Stimulated activated CD4-positive, alpha-beta T cell treated with anti-CD3 and anti-CD28 coated beads, Interleukin-1b, Interleukin-23, amount 100 ng/mL, for 48 hours (primary cell): ENCODE measurements around the gene LCNL1.
A peak's percentile ranks its signal among the peaks of the same experiment; 100 is the strongest.

Experiments used
- DNase-seq: peaks from one replicate; pipeline ENCODE4 v3.0.0-alpha.2; 2020

The LCNL1 gene

DNA sequence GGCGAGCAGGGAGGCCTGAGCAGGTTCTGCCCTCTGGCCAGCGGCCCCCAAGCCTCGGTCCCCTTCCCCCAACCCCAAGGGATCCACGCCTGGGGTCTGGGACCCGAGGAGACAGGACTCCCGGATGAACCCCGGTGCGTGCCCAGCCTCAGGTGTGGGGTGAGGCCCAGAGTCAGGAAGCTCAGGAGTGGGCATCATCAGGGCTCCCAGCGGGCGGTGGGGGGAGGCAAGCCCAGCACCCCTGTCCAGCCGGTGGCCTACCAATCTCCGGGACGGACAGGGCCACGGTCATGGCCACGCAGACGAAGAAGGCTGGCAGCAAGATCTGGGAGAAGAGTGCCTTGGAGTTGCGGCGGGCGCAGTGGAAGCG, 30.8 kb downstream of the LCNL1 start:
- DNase-seq, result no peak

DNA sequence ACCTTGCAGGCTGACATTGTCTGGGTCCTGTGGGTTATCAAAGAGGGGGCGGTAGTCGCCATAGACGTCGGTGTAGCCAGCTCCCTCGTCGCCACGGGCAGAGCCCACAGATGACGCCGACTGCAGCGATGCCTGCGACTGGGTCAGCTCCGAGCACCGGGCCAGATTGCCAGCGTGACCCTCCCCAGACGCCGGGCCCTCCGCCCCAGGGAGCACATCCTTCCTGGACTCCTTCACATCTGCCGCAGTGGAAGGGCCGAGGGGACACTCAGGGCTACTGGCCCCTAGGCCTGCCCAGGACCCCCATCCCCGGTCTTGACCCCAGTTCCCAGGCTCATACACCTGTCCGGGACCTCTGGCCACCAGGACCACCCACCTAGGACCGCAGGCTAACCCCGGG, 31.4 kb downstream of the LCNL1 start:
- no peak for DNase-seq

DNA sequence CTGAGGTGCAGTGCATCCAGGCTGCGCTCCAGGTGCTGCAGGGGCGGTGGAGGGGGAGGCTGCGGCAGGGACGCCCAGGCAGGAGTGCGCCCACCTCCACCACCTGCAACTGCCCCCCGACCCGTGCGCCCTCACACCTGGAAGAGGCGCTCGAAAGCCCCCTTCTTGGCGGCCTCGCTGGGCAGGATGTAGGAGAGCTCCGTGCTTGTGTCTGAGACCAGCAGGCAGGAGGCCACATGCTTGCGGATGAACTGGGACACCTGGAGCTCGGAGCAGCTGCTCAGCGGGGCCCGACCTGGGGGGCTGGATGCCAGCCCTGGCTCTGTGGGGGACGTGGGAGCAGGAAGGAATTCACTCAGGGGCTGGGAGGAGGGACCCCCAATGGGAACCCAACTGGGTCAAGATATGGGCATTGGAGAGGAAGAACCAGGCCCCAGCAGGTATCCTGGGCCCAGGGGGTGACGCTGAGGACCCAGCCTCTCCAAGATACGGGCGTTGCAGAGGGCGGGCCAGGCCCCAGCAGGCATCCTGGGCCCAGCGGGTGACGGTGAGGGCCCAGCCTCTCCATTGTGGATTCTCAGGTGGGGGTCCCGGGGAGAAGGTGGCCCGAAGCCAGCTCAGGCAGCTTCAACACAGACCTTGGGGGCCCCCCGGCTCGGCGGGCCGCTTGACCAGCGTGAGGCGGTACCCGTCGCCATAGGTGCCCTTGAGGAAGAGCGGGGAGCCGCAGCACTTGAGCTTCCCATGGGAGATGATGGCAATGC, 32.2 kb downstream of the LCNL1 start:
- no peak for DNase-seq

DNA sequence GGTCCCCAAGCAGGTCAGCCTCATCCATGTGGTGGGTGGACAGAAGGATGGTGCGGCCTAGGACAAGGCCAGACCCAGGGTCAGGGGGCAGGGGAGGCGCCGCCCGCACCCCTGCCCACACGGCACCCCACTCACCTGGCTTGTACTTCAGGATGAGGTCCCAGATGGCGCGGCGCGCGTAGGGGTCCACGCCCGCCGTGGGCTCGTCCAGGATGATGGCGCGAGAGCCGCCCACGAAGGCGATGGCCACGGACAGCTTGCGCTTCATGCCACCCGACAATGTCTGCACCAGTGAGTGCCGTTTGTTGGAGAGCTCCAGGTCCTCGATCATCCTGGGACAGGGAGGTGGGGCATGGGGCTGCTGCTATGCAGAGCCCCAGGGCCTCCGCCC, 32.7 kb downstream of the LCNL1 start:
- no peak for DNase-seq

DNA sequence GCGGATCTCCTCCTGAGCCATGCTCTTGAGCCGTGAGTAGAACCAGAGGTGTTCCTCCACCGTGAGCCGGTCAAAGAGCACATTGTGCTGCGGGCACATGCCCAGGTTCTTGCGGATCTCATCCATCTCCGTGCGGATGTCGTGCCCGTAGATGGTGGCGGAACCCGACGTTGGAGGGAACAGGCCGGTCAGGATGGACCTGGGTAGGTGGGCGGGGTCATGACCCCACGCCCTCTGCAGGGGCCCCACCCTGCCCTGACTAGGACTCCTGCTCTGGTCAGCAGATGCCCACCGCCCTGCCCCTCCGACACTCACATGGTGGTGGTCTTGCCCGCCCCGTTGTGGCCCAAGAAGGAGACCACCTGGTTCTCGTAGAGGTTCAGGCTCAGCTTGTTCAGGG, 33.2 kb downstream of the LCNL1 start:
- DNase-seq, result no peak

DNA sequence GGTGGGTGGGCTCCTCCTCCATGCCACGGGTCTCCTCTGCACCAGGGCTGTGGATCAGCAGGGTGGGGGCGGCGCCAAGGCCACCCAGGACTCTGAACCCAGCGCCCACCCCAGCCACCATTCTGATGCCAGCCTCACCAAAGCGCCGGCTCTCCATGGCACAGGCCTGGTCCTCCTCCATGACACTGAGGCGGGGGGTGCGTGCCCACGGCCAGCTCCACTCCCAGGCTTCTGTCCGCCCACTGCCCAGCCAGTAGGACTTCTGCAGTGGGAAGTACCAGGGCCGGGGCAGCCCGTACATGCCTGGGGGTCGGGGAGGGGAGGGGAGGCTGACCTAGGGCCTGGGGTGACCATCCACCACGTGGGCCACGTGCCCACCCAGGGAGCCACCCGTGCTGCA, 33.6 kb downstream of the LCNL1 start:
- no peak for DNase-seq

DNA sequence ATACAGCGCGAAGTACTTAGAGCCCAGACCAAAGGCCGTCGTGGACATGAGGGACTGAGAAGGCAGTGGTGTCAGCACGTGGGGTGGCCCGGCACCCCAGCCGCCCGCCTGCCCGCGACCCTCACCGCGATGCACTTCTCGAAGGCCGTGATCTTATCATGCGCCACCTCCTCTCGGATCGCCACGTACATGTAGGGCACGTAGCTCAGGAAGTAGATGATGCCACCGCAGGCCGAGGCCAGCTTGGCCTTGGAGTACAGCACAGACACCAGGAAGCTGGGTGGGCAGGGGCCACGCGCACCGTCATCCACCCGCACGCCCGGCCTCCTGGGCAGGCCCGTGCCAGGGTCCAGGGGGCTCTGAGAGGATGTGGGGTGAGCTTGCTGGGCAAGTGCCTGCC, 34.3 kb downstream of the LCNL1 start:
- no peak for DNase-seq

DNA sequence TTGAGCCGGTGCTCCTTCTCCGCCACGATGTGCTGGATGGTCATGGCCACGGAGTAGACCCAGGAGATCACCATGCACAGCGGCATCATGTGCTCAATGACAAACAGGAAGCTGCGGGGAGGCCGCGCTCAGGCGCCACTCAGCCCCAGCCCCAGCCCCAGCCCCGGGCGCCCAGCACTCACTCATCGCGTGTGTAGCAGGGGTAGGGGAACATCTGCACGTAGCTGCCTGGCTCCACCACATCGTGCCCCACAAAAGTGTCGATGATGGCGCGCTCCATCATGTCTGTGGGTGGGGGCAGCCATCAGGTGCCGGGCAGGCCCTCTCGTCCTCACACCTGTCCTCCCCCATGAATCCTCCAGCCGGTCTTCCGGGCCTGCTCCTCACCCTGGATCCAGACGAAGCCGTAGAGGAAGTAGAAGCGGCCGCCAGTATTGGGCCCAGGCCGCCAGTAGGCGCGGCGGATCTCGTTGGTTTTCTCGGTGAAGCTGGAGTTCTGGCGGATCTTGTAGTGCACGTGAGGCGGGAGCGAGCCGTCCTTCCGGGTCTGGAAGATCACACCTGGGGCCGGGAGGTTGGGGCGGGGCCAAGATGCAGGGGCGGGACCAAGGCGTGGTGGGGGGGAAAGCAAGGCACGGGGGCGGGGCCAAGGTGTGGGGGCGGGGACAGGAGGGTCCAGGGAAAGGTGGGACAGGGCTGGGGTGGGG, 35.2 kb downstream of the LCNL1 start:
- no peak for DNase-seq

DNA sequence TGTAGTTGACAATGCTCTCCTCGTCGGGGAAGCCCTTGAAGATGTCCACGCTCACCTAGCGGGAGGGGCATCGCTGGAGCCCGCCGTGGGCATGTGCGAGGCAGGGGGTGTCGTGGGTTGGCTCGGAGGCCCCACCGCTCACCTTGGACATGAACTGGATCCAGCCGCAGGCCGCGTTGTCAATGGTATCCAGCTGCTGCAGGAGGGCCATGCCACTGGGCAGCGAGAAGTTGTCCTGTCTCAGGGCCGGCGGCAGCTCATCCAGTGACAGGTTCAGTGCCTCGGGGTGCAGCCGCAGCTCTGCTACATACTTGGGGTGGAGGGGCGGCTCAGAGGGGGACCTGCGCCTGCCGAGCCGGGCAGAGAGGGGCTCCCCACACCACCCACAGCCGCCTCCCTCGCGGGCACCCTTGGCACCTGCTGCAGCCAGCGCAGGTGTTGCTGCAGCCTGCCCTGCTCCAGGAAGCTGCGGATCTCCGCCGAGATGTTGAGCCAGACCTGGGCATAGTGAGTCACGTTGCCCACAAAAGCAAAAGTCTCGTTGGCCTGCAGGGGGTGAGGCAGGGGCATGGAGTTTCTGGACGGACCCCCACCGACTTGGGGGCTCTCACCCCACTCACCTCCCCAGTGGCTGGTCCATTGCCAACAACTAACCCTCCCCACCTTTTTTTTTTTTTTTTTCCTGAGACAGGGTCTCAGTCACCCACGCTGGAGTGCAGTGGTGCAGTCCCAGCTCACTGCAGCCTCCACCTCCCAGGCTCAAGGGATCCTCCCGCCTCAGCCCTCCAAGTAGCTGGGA, 36.2 kb downstream of the LCNL1 start:
- no peak for DNase-seq

DNA sequence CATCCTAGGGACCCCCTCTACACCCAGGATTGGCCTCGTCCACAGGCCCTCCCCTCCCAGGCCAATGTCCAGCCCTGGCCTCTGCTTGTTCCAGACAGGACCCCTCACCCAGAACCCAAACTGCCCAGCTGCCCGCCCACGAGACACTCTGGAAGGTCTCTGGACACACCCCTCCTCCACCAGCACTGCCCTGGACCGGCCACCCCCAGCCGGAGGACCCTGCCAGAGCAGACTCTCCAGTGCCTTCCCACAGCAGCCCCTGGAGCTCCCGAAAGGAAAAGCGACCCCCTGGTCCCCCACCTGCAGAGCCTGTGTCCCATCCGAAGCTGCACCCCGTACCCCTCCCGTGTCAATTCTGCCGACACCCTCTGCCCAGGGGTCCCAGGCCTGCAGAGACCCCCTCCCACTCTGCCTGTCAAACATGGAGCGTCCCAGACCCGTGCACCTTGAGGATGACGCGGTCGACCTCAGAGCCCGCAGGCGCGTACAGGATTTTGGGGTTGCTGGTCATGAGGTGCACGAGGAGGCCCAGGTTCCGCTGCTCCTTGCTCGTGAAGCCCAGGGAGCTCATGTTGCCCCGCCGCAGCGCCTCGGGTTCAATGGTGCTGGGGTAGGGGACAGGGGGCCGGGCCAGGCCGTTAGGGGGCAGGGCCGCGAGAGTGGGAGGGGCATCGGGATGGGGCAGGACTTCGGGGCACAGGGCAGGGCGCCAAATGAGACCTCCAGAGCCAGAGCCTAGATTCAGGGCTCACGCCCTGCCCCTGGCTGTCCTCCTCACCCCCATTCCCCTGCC, 37.3 kb downstream of the LCNL1 start:
- no peak for DNase-seq

DNA sequence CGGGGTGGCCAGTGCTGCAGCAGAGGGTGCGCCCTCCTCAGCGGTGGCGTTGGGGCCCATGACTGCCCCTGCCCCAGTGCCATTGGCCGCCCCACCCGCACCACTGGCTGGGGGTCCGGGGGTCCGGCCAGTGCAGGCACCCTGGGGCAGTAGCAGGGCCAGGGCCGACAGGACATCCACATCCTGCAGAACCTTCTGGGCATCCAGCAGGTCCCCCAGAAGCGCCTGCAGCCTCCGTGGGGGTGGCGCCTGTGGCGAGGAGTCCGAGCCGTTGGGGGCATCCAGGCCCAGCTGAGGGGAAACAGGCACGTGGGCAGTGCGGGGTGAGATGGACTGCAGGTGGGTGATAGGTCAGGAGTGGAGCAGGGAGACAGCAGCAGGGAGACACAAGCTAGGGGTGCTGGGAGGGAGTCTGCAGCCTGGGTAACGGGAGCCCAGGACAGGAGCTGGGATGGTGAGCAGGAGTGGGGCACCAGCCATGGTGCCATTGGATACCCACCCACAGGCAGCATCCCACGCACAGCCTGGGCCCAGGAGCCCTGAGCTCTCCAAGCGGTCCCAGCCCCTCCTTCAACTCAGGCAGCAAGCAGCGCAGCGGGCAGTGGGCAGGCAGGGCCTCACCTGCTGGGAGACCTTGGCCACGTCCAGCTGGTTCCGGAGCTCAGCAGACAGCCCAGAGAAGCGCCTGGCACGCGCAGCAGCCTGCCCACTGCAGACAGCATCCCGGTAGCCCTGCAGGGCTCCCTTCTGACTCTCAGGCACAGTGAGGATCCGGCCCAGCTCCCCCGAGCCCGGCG, 38.2 kb downstream of the LCNL1 start:
- no peak for DNase-seq

DNA sequence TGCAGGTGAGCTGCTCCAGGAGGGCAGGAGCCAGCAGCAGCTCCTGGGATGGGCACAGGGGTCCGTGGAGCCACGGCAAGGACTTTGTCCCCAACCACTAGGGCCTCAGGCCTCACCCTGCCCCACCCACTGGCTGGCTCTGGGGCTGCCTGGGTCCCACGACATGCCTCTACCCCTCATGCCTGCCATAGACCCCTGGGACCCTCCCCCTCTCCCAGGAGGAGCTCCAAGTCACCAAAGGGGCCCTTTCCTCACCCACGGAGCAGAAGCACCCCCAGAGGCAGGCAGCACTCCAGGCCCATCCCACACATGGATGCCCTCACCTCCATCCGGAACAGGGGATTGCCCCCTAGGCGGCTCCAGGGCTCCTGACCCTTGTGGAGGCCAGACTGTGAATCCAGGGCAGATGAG, 38.8 kb downstream of the LCNL1 start:
- DNase-seq, result no peak

DNA sequence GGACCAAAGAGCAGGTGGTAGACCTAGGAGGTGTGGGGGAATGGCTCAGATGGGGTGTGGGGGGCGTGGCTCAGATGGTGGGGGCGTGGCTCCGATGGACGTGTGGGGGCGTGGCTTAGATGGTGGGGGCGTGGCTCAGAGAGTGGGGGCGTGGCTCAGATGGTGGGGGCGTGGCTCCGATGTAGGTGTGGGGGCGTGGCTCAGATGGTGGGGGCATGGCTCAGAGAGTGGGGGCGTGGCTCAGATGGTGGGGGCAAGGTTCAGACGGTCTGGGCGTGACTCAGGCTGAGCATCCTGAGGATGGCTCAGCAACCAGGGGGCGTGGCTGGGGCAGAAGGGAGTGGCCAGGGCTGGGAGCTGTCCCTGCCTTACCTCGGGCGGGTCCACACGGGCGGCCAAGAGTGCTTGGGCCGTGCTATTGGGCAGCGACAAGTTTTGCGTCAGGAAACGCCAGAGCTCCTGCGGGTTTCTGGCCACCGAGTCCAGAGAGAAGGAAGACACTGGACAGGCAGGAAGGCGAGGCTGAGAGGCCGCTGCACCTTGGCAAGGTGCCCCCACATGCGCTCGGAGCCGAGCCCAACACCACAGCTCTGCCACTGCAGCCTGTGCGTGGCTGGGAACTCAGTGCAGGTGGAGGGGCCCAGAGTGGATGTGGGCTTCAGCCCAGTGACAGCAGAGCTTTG, 39.3 kb downstream of the LCNL1 start:
- DNase-seq, result peak; percentile 89

DNA sequence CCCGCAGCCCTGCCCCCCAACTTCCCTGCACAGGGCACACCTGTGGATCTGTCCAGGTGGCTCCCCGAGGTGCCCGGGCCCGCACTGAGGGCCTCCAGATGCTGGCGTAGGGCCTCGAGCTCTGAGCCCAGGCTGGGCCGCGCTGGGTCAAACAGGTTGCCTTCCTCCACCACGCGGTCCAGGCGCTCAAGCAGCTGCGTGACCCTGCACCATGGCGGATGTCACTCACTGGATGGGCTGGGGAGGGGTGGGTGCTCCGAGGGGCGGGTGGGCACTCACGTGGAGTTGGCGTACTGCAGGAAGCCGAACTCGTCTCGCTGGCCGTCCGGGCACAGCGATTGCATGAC, 39.8 kb downstream of the LCNL1 start:
- no peak for DNase-seq

DNA sequence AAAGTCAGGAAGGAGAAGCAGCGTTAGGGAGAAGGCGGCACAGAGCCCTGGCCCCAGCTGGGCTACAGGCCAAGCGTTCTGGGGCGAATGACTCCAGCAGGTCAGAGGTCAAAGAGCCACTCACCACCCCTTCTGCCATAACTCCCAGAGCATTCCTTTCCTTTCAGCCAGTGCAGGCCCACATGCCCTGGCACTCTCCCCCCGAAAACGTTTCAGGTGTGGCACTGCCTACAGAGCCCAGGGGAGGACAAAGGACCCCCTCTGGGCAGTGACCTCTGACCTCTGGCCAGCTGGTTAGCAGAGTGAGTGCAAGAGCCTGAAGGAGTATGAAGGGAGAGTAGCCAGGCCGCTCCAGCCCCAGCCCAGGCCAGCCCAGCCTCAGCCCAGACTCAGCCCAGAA, 40.4 kb downstream of the LCNL1 start:
- no peak for DNase-seq

DNA sequence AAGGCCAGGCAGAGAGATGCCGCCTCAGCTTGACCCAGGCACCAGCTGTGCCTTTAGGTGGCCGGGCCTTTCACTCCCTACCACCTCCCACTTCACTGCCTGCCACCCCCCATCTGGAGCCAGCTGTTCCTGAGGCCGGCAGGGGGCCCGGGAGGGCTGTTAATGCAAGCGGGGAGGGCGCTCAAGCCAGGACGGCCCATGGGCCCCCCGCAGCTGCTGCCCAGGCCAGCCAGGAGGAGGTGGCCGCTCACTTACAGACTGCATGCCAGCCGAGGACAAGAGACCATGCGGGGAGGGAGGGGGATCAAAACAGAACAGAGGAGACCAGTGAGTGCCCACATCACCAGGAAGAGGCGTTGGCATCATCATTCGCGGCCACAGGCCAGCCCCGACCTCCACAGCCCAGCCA, 40.8 kb downstream of the LCNL1 start:
- DNase-seq, result no peak

DNA sequence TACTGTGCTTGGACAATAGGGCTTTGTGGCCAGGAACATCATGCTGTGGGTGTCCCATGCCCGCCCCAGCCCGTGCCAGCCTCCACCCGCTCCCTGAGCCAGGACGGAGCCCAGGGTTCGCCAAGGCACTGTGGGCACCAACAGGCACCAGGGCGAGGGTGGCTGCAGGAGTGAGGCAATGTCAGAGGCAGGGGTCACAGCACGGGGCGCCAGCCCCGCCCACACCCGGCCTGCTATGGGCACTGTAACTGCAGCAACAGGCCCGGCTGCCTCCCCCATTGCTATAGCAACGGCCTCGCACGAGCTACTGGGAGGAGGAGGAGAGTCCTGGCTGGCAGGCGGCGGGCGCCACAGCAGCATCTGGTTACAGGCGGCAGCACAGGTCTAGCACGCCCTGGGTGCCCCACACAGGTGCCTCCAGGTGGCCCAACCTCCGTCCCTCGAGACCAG, 42.7 kb downstream of the LCNL1 start:
- no peak for DNase-seq

DNA sequence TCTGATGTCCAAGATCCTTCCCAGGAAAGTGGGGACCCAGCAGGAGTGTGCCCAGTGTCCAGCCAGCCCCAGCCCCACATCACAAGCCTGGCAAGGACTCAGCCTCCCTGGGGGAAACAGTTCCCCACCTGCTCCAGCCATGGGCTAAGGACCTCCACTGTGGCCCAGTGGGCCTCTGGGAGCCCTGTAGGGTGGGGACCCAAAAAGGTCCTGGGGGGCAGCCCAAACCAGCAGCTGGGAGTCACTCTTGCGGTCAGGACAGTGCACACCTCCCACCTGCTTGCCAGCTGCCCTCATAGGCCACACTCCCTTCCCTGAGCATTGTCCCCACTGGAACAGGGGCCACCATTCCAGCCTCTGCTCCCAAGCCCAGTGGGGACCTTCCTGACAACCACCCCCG, 43.6 kb downstream of the LCNL1 start:
- no peak for DNase-seq

DNA sequence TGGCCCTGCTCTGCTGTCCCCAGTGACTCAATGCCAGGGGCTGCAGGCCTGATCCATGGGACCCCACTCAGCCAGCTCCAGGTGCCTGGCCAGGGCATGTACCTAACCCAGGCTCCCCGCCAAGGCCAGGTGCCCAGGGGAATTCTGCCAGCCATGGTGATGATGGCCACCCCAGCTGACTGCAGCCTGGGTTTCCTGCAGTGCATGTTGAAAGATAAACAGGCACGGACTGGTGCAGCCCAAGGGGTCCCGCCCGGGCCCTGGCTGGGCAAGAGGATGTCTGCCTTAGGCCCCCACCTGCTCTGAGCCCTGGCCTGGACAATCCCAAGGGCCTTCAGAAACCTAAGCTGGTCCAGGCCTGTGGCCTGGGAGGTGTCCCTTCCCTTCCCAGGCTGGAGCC, 44.0 kb downstream of the LCNL1 start:
- DNase-seq, result no peak

DNA sequence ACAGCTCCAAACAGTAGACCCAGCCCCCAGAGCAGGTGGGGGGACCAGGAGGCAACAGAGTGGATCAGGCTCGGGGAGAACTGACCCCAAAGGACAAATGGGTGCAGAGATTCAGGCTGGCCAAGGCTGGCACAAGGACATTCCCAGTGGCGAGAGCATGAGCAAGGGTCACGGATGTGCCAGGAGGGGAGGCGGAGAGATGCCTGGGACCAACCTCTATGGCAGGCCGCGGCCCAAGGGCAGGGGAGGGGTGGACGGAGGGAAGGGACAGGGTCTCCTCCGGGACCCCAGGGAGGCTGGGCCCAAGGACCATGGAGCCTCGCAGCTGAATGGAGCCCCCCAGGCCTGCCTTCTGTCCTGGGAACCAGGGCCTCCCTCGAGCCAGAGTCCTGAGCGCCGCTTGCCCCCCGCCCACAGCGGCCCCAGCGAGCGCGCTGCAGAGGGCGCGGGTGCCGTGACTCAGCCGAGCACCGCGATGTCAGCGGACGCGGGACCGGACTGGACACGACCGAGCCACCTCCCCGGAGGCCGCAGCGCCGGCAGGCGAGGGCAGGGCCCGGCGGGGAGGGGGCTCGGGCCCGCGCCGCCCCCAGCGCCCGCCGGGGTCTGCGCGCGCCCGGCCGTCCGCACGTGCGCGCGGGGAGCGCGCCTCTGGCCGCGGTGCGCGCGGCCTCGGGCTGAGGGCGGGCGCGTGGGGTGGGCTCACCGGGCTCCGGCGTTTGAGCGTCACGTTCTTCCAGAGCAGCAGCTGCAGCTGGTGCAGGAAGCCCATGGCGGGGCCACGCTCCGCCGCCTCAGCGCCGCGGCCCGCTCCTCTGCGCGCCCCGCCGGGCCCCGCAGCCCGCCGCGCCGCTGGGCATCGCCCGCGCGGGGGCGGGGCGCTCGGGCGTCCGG, 44.8 kb downstream of the LCNL1 start, which contains the start of gene ABCA2:
ABCA2 (minus strand) TSS at position 869 of the 894 bp plus-strand sequence; CDS start at position 772, 97 bp downstream.
- no peak for DNase-seq
